RWPE2 (cell line): ENCODE results near the gene NFKB2.

Experiments used
- ATAC-seq: fragments of 200-7000 bp; cut with Tn5 transposase; 3 replicates; pipeline ENCODE4 v1.9.1; 2021; ENCODE audit warnings: low read depth
- DNase-seq: peaks from one replicate; pipeline ENCODE4 v3.0.0-alpha.2; 2020; ENCODE audit warnings: low spot score
- H3K27ac ChIP-seq: fragments of 450-650 bp; 2 replicates; pipeline ENCODE4 v1.5.1; 2017; ENCODE audit warnings: mild to moderate bottlenecking; ENCODE audit not compliant: poor library complexity, severe bottlenecking
- H3K27me3 ChIP-seq: fragments of 250-450 bp; sonication (Bioruptor Pico); 2 replicates; pipeline ENCODE4 v1.5.1; 2021; ENCODE audit warnings: mild to moderate bottlenecking, moderate library complexity; ENCODE audit not compliant: insufficient read depth, poor library complexity, severe bottlenecking
- H3K36me3 ChIP-seq: fragments of 250-450 bp; sonication (Bioruptor Pico); 2 replicates; pipeline ENCODE4 v1.5.1; 2020; ENCODE audit warnings: low read depth, mild to moderate bottlenecking, moderate library complexity
- H3K4me1 ChIP-seq: fragments of 250-450 bp; sonication (Bioruptor Pico); 2 replicates; pipeline ENCODE4 v1.5.1; 2021; ENCODE audit warnings: mild to moderate bottlenecking, moderate library complexity; ENCODE audit not compliant: insufficient read depth, poor library complexity, severe bottlenecking
- H3K4me3 ChIP-seq: fragments of 250-450 bp; sonication (Bioruptor Pico); 2 replicates; pipeline ENCODE4 v1.5.1; 2021; ENCODE audit warnings: mild to moderate bottlenecking, moderate library complexity; ENCODE audit not compliant: severe bottlenecking
- H3K9me3 ChIP-seq: fragments of 250-450 bp; sonication (Bioruptor Pico); 2 replicates; pipeline ENCODE4 v1.5.1; 2021; ENCODE audit warnings: mild to moderate bottlenecking, moderate library complexity; ENCODE audit not compliant: severe bottlenecking
- CTCF ChIP-seq: fragments of 450-650 bp; IDR thresholded peaks from one replicate; pipeline ENCODE4 v1.5.1; 2017; ENCODE audit warnings: mild to moderate bottlenecking, moderate library complexity; ENCODE audit not compliant: poor library complexity, severe bottlenecking

NFKB2 gene

DNA sequence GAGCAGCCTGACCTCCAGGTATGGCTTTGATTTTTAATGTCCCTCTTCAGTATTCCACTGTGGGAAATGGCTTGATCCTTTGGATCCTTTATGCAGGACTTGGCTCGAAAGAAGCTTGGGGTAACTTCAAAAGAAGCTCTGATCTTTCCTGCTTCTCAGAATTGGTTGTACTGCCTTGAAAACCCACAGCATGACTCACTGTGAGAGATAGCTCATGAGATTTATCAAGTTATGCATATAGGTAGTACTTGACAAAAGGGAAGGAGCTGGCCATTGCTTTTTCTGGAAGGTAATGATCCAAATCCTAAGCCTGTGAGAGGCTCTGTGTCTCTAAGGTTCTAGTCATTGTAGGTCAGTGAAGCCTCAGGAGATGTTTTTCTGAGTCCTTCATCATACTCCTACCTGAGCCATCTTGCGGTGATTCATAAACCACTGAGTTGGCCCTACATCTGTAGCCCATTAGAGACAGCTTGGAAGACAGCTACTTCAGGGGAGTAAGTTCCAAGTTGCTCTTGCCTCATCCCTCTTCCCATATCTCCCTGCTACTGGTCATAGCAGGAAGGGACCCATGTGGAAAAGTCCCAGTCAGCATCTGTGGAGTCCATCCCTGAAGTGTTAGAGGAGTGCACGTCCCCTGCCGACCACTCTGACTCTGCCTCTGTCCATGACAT lies 36.7 kb upstream of the NFKB2 start:
- ATAC-seq (no peak), DNase-seq (no peak)
- Histone ChIP-seq H3K27ac (no peak overlapping the region), H3K4me3 (no peak overlapping the region), H3K4me1 (no peaks in the 10 kb centered on the region), H3K36me3 (peaks cover 85% of the 10 kb centered on the region), H3K27me3 (no peaks in the 10 kb centered on the region), H3K9me3 (no peaks in the 10 kb centered on the region)
- no peak for TF ChIP-seq CTCF

DNA sequence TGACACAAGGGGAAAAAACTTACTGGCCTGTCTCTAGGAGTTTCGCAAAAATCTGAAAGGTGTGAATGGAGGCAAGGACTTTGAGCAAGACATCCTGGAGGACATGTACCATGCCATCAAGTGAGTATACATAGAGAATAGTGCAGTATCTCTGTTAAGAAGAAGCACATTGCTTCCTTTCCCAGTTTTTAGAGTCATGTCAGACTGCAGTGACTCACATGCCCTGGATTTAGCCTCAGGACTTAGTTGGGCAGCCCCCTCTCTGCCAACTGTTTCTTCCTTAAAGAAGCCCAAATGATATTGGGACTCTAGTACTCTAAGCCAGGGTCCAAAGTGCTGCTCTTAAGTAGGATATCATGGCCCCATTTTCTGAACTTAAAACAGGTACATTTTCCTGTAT lies 28.1 kb upstream of the NFKB2 start:
- no peak for TF ChIP-seq CTCF
- Histone ChIP-seq H3K36me3 (peaks cover 84% of the 10 kb centered on the region), H3K27ac (peak overlapping the region; percentile 33), H3K9me3 (no peaks in the 10 kb centered on the region), H3K4me1 (peaks cover 5% of the 10 kb centered on the region), H3K4me3 (no peak overlapping the region), H3K27me3 (no peaks in the 10 kb centered on the region)
- ATAC-seq (peak; percentile 46; the same call in 1 of the 3 replicates), DNase-seq (no peak)

GRCh38 chr10:102368077-102368476 lies 27.4 kb upstream of the NFKB2 start:
- DNase-seq = no peak
- Histone ChIP-seq H3K4me3 (no peak overlapping the region), H3K4me1 (peaks cover 5% of the 10 kb centered on the region), H3K27ac (peak overlapping the region; percentile 33), H3K36me3 (peaks cover 84% of the 10 kb centered on the region), H3K27me3 (no peaks in the 10 kb centered on the region), H3K9me3 (no peaks in the 10 kb centered on the region)
- TF ChIP-seq CTCF = no peak
- peak; percentile 71 for ATAC-seq

DNA sequence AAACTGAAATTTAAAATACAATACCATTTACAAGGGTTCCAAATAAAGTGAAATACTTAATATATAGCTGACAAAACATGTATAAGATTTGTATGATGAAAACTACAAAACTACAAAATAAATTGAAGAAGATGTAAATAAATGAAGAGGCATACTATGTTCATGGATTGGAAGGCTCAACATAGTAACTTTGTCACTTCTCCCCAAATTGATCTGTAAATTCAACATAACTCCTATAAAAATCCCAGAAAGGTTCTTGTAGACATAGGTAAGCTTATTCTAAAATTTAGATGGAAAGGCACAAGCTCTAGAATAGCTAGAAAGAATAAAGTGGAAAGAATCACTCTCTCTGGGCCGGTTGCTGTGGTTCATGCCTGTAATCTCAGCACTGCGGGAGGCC lies 24.2 kb upstream of the NFKB2 start:
- ATAC-seq = no peak
- Histone ChIP-seq H3K27ac (no peak overlapping the region), H3K4me3 (no peak overlapping the region), H3K36me3 (peaks cover 89% of the 10 kb centered on the region), H3K27me3 (no peaks in the 10 kb centered on the region), H3K4me1 (peaks cover 5% of the 10 kb centered on the region), H3K9me3 (no peaks in the 10 kb centered on the region)
- no peak for TF ChIP-seq CTCF
- no peak for DNase-seq

- Histone ChIP-seq H3K9me3 (no peaks in the 10 kb centered on the region), H3K4me1 (no peaks in the 10 kb centered on the region), H3K27ac (no peak overlapping the region), H3K36me3 (peaks cover 89% of the 10 kb centered on the region), H3K4me3 (no peak overlapping the region), H3K27me3 (no peaks in the 10 kb centered on the region)
- ATAC-seq (peak; percentile 36; the same call in 2 of the 3 replicates), DNase-seq (no peak)
- TF ChIP-seq CTCF = no peak
These were observed 20.3 kb upstream of the NFKB2 start for GRCh38 chr10:102375250-102375649.
